GM08714 (cell line): Measurements from ENCODE around the gene PPP3R2.

Experiments
- H3K4me3 ChIP-seq: fragments of 200-500 bp; sonication (Bioruptor generic); 2 replicates; pipeline ENCODE4 v1.5.1; 2014; ENCODE audit warnings: mild to moderate bottlenecking, low read length, inconsistent platforms
- ZNF274 ChIP-seq: IDR thresholded peaks from 2 replicates; pipeline ENCODE4 v1.6.1; 2012; ENCODE audit warnings: mild to moderate bottlenecking, low read depth, low read length

PPP3R2 gene

GRCh38 chr9:101594796-101595195 is at the start of gene PPP3R2:
Gene PPP3R2 (minus strand): TSS chr9:101594969. CDS start chr9:101594921, 48 bp downstream.
- no peak for TF ChIP-seq ZNF274

GRCh38 chr9:101639785-101640665 is 45.3 kb upstream of the PPP3R2 start:
- H3K4me3 ChIP-seq = no peak overlapping the region
- TF ChIP-seq ZNF274 = no peak

More at GRCh38 chr9:101594796-101595195, at the start of gene PPP3R2:
- no peak within 1 kb of the TSS for H3K4me3 ChIP-seq

GRCh38 chr9:101639311-101639710 is 44.5 kb upstream of the PPP3R2 start:
- TF ChIP-seq ZNF274 = no peak

GRCh38 chr9:101636247-101636646 is 41.5 kb upstream of the PPP3R2 start:
- H3K4me3 ChIP-seq = no peak overlapping the region
- no peak for TF ChIP-seq ZNF274

More at GRCh38 chr9:101639311-101639710, 44.5 kb upstream of the PPP3R2 start:
- no peak overlapping the region for H3K4me3 ChIP-seq

- no peak overlapping the region for H3K4me3 ChIP-seq
- TF ChIP-seq ZNF274 = no peak
Observed at GRCh38 chr9:101635473-101635872, 40.7 kb upstream of the PPP3R2 start.

GRCh38 chr9:101634741-101635409 is 40.1 kb upstream of the PPP3R2 start:
- TF ChIP-seq ZNF274 = no peak
- no peak overlapping the region for H3K4me3 ChIP-seq

- no peak overlapping the region for H3K4me3 ChIP-seq
- no peak for TF ChIP-seq ZNF274
Observed at GRCh38 chr9:101632611-101633010, 37.8 kb upstream of the PPP3R2 start.

GRCh38 chr9:101631892-101632291 is 37.1 kb upstream of the PPP3R2 start:
- no peak for TF ChIP-seq ZNF274
- H3K4me3 ChIP-seq = no peak overlapping the region

GRCh38 chr9:101629636-101630035 is 34.9 kb upstream of the PPP3R2 start:
- TF ChIP-seq ZNF274 = no peak
- H3K4me3 ChIP-seq = no peak overlapping the region

- no peak for TF ChIP-seq ZNF274
- H3K4me3 ChIP-seq = no peak overlapping the region
Observed at GRCh38 chr9:101628173-101628572, 33.4 kb upstream of the PPP3R2 start.

- H3K4me3 ChIP-seq = no peak overlapping the region
- no peak for TF ChIP-seq ZNF274
Observed at GRCh38 chr9:101626295-101626694, 31.5 kb upstream of the PPP3R2 start.

GRCh38 chr9:101625876-101626275 is 31.1 kb upstream of the PPP3R2 start:
- TF ChIP-seq ZNF274 = no peak
- no peak overlapping the region for H3K4me3 ChIP-seq

GRCh38 chr9:101620452-101620851 is 25.7 kb upstream of the PPP3R2 start:
- no peak for TF ChIP-seq ZNF274
- no peak overlapping the region for H3K4me3 ChIP-seq

- no peak for TF ChIP-seq ZNF274
- H3K4me3 ChIP-seq = no peak overlapping the region
Observed at GRCh38 chr9:101618698-101619097, 23.9 kb upstream of the PPP3R2 start.

- no peak for TF ChIP-seq ZNF274
- H3K4me3 ChIP-seq = no peak overlapping the region
Observed at GRCh38 chr9:101605547-101605946, 10.8 kb upstream of the PPP3R2 start.
